Endothelial cell of umbilical vein (primary cell): ENCODE measurements around the gene CNEP1R1. TPM values are rescaled to one million over a fixed set of nuclear protein-coding genes. Genes with fewer than 3 reads are reported as not detected.

Source experiments
- BruUV-seq: library from RNA; stranded (reverse); fragments of 400-500 nt; replicated peaks from 2 replicates; lab custom pipeline; 2021; lab: Mats Ljungman, UMichigan
- CTCF ChIA-PET: fragments of 300-600, 350-600 bp; sonication (Branson Sonifier 250); formaldehyde crosslinking; loops from one replicate; lab custom pipeline; 2021; ENCODE audit warnings: antibody characterized with exemption, inconsistent platforms; lab: Charles Lee
- POLR2A ChIA-PET: fragments of 300-600, 350-600 bp; sonication (Branson Sonifier 250); formaldehyde crosslinking; loops from one replicate; lab custom pipeline; 2021; ENCODE audit warnings: antibody characterized with exemption, inconsistent platforms; lab: Charles Lee
- DNase-seq: peaks from one replicate; pipeline ENCODE4 v3.0.0-alpha.2; 2011; ENCODE audit warnings: low read depth, low spot score
- FAIRE-seq: peaks from 2 replicates; lab custom pipeline; 2011; peaks lifted over from hg19 to GRCh38; lab: Jason Lieb, UNC
- H2AFZ ChIP-seq: 2 replicates; pipeline ENCODE4 v1.6.0; 2012; ENCODE audit warnings: low read depth, low read length, control low read depth, inconsistent platforms
- H3K27ac ChIP-seq: 2 replicates; pipeline ENCODE4 v1.5.1; 2011; ENCODE audit warnings: low read depth, mild to moderate bottlenecking, control low read depth, low read length, moderate library complexity; ENCODE audit not compliant: insufficient read depth
- H3K27me3 ChIP-seq, 2 experiments: 2 replicates each; pipeline versions ENCODE4 v1.6.0 to v1.6.1; 2011; ENCODE audit warnings: low read length in 2 of 2, mixed read lengths in 1 of 2; ENCODE audit not compliant: control insufficient read depth in 2 of 2, insufficient read depth in 2 of 2
- H3K36me3 ChIP-seq, 2 experiments: 2 replicates in 1 of 2; 3 replicates in 1 of 2; pipeline ENCODE4 v1.5.1; 2011; ENCODE audit warnings: low read length in 2 of 2, mild to moderate bottlenecking in 1 of 2, moderate library complexity in 1 of 2; ENCODE audit not compliant: control insufficient read depth in 2 of 2, insufficient read depth in 2 of 2; ENCODE audit errors: extremely low read depth in 1 of 2
- H3K4me1 ChIP-seq: 3 replicates; pipeline ENCODE4 v1.5.1; 2011; ENCODE audit warnings: mild to moderate bottlenecking, low read length; ENCODE audit not compliant: control insufficient read depth, insufficient read depth; ENCODE audit errors: extremely low read depth
- H3K4me2 ChIP-seq: 2 replicates; pipeline ENCODE4 v1.6.1; 2011; ENCODE audit warnings: low read length, control low read depth, mixed read lengths; ENCODE audit not compliant: insufficient read depth
- H3K4me3 ChIP-seq, 3 experiments: fragments of 200-600 bp in 1 of 3; sonication (generic), shearing (Covaris generic) in 1 of 3; replicated peaks in 1 of 3; 2 replicates each; pipeline ENCODE4 v1.5.1; 2011 to 2016; ENCODE audit warnings: control low read depth in 3 of 3, low read length in 3 of 3, mild to moderate bottlenecking in 2 of 3, inconsistent platforms in 1 of 3, low read depth in 1 of 3, moderate library complexity in 1 of 3; ENCODE audit not compliant: insufficient read depth in 1 of 3
- H3K79me2 ChIP-seq: 2 replicates; pipeline ENCODE4 v1.6.0; 2012; ENCODE audit warnings: low read length, inconsistent platforms; ENCODE audit not compliant: control insufficient read depth, insufficient read depth
- H3K9ac ChIP-seq: replicated peaks from 2 replicates; pipeline ENCODE3; 2011; ENCODE audit warnings: low read length, control low read depth; ENCODE audit not compliant: insufficient read depth; ENCODE audit errors: extremely low read depth
- H3K9me1 ChIP-seq: replicated peaks from 3 replicates; pipeline ENCODE4 v1.6.0; 2011; ENCODE audit warnings: mild to moderate bottlenecking, low read length; ENCODE audit not compliant: control insufficient read depth, insufficient read depth; ENCODE audit errors: extremely low read depth
- H3K9me3 ChIP-seq: replicated peaks from 2 replicates; pipeline ENCODE4 v1.5.1; 2012; ENCODE audit warnings: low read length, inconsistent platforms; ENCODE audit not compliant: control insufficient read depth, insufficient read depth
- H4K20me1 ChIP-seq: replicated peaks from 2 replicates; pipeline ENCODE3; 2011; ENCODE audit warnings: mild to moderate bottlenecking, low read length; ENCODE audit not compliant: control insufficient read depth, insufficient read depth; ENCODE audit errors: extremely low read depth
- EZH2 ChIP-seq: IDR thresholded peaks from 2 replicates; pipeline ENCODE4 v1.6.1; 2012; ENCODE audit warnings: borderline replicate concordance, low read depth, mild to moderate bottlenecking, moderate library complexity, low read length, inconsistent platforms; ENCODE audit not compliant: severe bottlenecking
- FOS ChIP-seq: IDR thresholded peaks from 2 replicates; pipeline ENCODE4 v1.6.1; 2011; ENCODE audit warnings: mild to moderate bottlenecking, low read length, moderate library complexity, borderline replicate concordance; ENCODE audit not compliant: insufficient read depth
- GATA2 ChIP-seq: IDR thresholded peaks from 2 replicates; pipeline ENCODE4 v1.7.0; 2011; ENCODE audit warnings: low read depth, mild to moderate bottlenecking, moderate library complexity, mixed read lengths, low read length; ENCODE audit not compliant: insufficient read length, insufficient read depth
- JUN ChIP-seq: IDR thresholded peaks from 2 replicates; pipeline ENCODE4 v1.6.1; 2011; ENCODE audit warnings: borderline replicate concordance, low read depth; ENCODE audit not compliant: insufficient read length, insufficient read depth
- MAX ChIP-seq: IDR thresholded peaks from 2 replicates; pipeline ENCODE4 v1.6.1; 2011; ENCODE audit not compliant: insufficient read depth, insufficient read length
- MYC ChIP-seq: IDR thresholded peaks from one replicate; pipeline ENCODE4 v1.6.1; 2011; ENCODE audit warnings: mild to moderate bottlenecking, low read depth, low read length
- POLR2A ChIP-seq: IDR thresholded peaks from 2 replicates; pipeline ENCODE4 v1.6.1; 2012; ENCODE audit warnings: low read depth, mild to moderate bottlenecking, control low read depth, low read length
- POLR2AphosphoS5 ChIP-seq: IDR thresholded peaks from 2 replicates; pipeline ENCODE4 v1.6.1; 2012; ENCODE audit warnings: low read depth, mild to moderate bottlenecking, control low read depth, low read length, moderate library complexity; ENCODE audit not compliant: insufficient read depth
- dilution Hi-C: fragments of 300-500 bp; cut with MboI; formaldehyde crosslinking; loops from one replicate; pipeline ENCODE4 v1.15.0; 2019; ENCODE audit warnings: low sequenced_read_pairs; ENCODE audit not compliant: extremely low pct_ligation_motif_present
- intact Hi-C: fragments of 100-400 bp; cut with micrococcal nuclease; formaldehyde crosslinking; loops from one replicate; pipeline ENCODE4 v1.10.0; 2022
- polyA plus RNA-seq, 4 experiments: library from polyadenylated mRNA; depleted of rRNA in 3 of 4; stranded (reverse) in 3 of 4; unstranded in 1 of 4; fragments of >200 nt; gene quantifications; 2 replicates each; pipeline versions ENCODE4 v1.2.1 to v1.2.3, GENCODE V29; 2011 to 2012; ENCODE audit warnings: missing spikeins in 1 of 4
- total RNA-seq: library from RNA; stranded (reverse); gene quantifications from 2 replicates; pipeline ENCODE4 v1.2.3, GENCODE V29; 2021
- TF ChIP-seq, protein P1 (sequence below), 2 donors: IDR thresholded peaks; 1 replicate in 1 of 2; 2 replicates in 1 of 2; pipeline ENCODE4 v1.5.1; 2011; ENCODE audit warnings: low read length in 2 of 2, mild to moderate bottlenecking in 2 of 2, moderate library complexity in 2 of 2, control low read depth in 1 of 2, inconsistent platforms in 1 of 2, low read depth in 1 of 2; ENCODE audit not compliant: insufficient read depth in 1 of 2; ENCODE audit errors: extremely low read depth in 1 of 2

The CNEP1R1 gene
- total and polyA plus RNA-seq, 2 donors (not counting 3 experiments of a cell fraction or from before 2014, with no cell fraction given) = 15.3 to 23.2 TPM

GRCh38 chr16:50065241-50065623 is 40.2 kb downstream of the CNEP1R1 start:
- TF ChIP-seq GATA2 = no peak
- FAIRE-seq (peak; percentile 18), DNase-seq (no peak)
- H2AFZ ChIP-seq = peak overlapping the region; percentile 83
- H4K20me1 ChIP-seq = no peaks in the 10 kb centered on the region
- ChIA-PET CTCF (interaction anchor here (1.1 to 7.3 kb wide), 5 partner anchors 40 to 741 kb away, joined by 3 to 193 read pairs (median 29); partner anchors contain the start of gene CNEP1R1), POLR2A (interaction anchor here (1.2 kb wide), 1 partner anchor 40 kb away, joined by 3 read pairs; no protein-coding TSS in a partner anchor)
- intact Hi-C loops = loop anchor here (5.0 kb wide), 2 partner anchors 302 to 482 kb away; partner anchors contain the start of genes BRD7 and NKD1
- peaks cover 0 to 4% of the 10 kb centered on the region in 2 experiments for H3K36me3 ChIP-seq
- no peaks in the 10 kb centered on the region for H3K27me3 ChIP-seq
- peak overlapping the region; percentile 39 for H3K4me2 ChIP-seq
- H3K4me1 ChIP-seq = peaks cover 27% of the 10 kb centered on the region
- no peak overlapping the region for H3K27ac ChIP-seq
- dilution Hi-C loops = no loop called here
- peak overlapping the region in 1 of 3 experiments; percentile 76 for H3K4me3 ChIP-seq
- no peak overlapping the region for H3K9ac ChIP-seq
- BruUV-seq = TSS peak; percentile 7
- H3K9me1 ChIP-seq = no peaks in the 10 kb centered on the region
- H3K79me2 ChIP-seq = peaks cover 33% of the 10 kb centered on the region
- no peaks in the 10 kb centered on the region for H3K9me3 ChIP-seq

- intact Hi-C loops = loop anchor here (1.0 to 5.0 kb wide), 4 partner anchors 86 to 481 kb away; partner anchors contain the start of genes BRD7 and NKD1
- Histone ChIP-seq H3K79me2 (peaks cover 36% of the 10 kb centered on the region), H3K27ac (peak within 1 kb of the TSS; percentile 67), H3K9ac (peak within 1 kb of the TSS; percentile 81), H3K4me2 (peak within 1 kb of the TSS; percentile 97), H3K9me3 (no peaks in the 10 kb centered on the region), H3K4me3 (peak within 1 kb of the TSS; percentile 76 to 82 (median 76)), H3K27me3 (no peaks in the 10 kb centered on the region), H3K9me1 (no peaks in the 10 kb centered on the region), H4K20me1 (no peaks in the 10 kb centered on the region), H2AFZ (peak within 1 kb of the TSS; percentile 98), H3K36me3 (peaks cover 0 to 7% of the 10 kb centered on the region in 2 experiments), H3K4me1 (peaks cover 27% of the 10 kb centered on the region)
- CTCF ChIA-PET = interaction anchor here (0.6 to 7.3 kb wide), 10 partner anchors 26 to 740 kb away, joined by 3 to 193 read pairs (median 4); partner anchors contain the start of gene CNEP1R1
- POLR2A ChIA-PET = interaction anchor here (0.8 to 1.2 kb wide), 2 partner anchors 40 to 676 kb away, joined by 3 read pairs; partner anchors contain the start of gene CYLD
- BruUV-seq = no TSS peak
- TF ChIP-seq POLR2AphosphoS5 = peak; percentile 50
- TF ChIP-seq POLR2A = peak; percentile 39
- TF ChIP-seq FOS = no peak
- no peak for TF ChIP-seq JUN
- no peak for TF ChIP-seq MYC
- no peak for TF ChIP-seq MAX
- TF ChIP-seq, protein P1, sequence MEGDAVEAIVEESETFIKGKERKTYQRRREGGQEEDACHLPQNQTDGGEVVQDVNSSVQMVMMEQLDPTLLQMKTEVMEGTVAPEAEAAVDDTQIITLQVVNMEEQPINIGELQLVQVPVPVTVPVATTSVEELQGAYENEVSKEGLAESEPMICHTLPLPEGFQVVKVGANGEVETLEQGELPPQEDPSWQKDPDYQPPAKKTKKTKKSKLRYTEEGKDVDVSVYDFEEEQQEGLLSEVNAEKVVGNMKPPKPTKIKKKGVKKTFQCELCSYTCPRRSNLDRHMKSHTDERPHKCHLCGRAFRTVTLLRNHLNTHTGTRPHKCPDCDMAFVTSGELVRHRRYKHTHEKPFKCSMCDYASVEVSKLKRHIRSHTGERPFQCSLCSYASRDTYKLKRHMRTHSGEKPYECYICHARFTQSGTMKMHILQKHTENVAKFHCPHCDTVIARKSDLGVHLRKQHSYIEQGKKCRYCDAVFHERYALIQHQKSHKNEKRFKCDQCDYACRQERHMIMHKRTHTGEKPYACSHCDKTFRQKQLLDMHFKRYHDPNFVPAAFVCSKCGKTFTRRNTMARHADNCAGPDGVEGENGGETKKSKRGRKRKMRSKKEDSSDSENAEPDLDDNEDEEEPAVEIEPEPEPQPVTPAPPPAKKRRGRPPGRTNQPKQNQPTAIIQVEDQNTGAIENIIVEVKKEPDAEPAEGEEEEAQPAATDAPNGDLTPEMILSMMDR (IDR thresholded peaks at IDR 0.05; ENCODE audit: extremely low read depth in 1 of 2, insufficient read depth in 1 of 2, low read depth in 1 of 2, low read length in 2 of 2) = no peak
- TF ChIP-seq GATA2 = no peak
- TF ChIP-seq EZH2 = no peak
- FAIRE-seq (peak; percentile 96), DNase-seq (peak; percentile 95)
- dilution Hi-C loops = no loop called here
Measured at GRCh38 chr16:50065624-50066481, 40.8 kb downstream of the CNEP1R1 start, which contains the start of gene HEATR3. TSS of gene HEATR3 (plus strand) at chr16:50065970. CDS start at chr16:50066132, 162 bp downstream.
